NT2/D1 (cell line): ENCODE results near the gene RIBC2.
"Not testable (repeated sequence)": the region's sequence is repeated elsewhere in the genome, so short reads cannot be mapped to it uniquely, and the experiment has no call there.

Experiments
- SUZ12 ChIP-seq: IDR thresholded peaks from 2 replicates; pipeline ENCODE4 v1.6.1; 2011; ENCODE audit not compliant: insufficient read length, insufficient read depth; ENCODE audit errors: extremely low read depth
- YY1 ChIP-seq: IDR thresholded peaks from 2 replicates; pipeline ENCODE4 v1.6.1; 2011; ENCODE audit not compliant: insufficient read length, insufficient read depth

DNA sequence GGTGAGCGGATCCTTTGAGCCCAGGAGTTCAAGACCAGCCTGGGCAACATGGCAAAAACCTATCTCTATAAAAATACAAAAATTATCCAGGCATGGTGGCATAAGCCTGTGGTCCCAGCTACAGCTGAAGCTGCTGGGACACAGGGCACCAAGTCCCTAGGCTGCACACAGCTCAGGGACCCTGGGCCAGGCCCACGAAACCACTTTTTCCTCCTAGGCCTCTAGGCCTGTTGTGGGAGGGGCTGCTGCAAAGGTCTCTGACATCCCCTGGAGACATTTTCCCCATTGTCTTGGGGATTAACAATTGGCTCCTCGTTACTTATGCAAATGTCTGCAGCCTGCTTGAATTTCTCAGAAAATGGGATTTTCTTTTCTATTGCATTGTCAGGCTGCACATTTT lies 50.2 kb downstream of the RIBC2 start:
- TF ChIP-seq SUZ12, YY1: not testable (repeated sequence)
